NCI-H2107 treated with DMSO at 0.1 percent for 48 hours (cell line): ENCODE results near the gene IL15RA.
"Not testable (repeated sequence)": the region's sequence is repeated elsewhere in the genome, so short reads cannot be mapped to it uniquely, and the experiment has no call there.

Experiments used
- DNase-seq: peaks from one replicate; lab custom pipeline; 2025; ENCODE audit not compliant: unreplicated experiment; lab: John Stamatoyannopoulos, UW

The IL15RA gene

GRCh38 chr10:5971315-5971832, 6.0 kb downstream of the IL15RA start:
- DNase-seq: no peak

GRCh38 chr10:5970527-5970926, 6.8 kb downstream of the IL15RA start:
- DNase-seq: no peak

GRCh38 chr10:5970066-5970465, 7.3 kb downstream of the IL15RA start:
- DNase-seq: no peak

GRCh38 chr10:5968681-5969453, 8.5 kb downstream of the IL15RA start:
- no peak for DNase-seq

GRCh38 chr10:5968037-5968680, 9.2 kb downstream of the IL15RA start:
- DNase-seq: no peak

GRCh38 chr10:5965266-5965665, 12.1 kb downstream of the IL15RA start:
- no peak for DNase-seq

GRCh38 chr10:5964736-5965135, 12.6 kb downstream of the IL15RA start:
- DNase-seq: no peak

GRCh38 chr10:5963591-5963990, 13.8 kb downstream of the IL15RA start:
- DNase-seq: no peak

- DNase-seq: no peak
Observed at GRCh38 chr10:5963071-5963470, 14.3 kb downstream of the IL15RA start.

GRCh38 chr10:5962358-5962940, 14.9 kb downstream of the IL15RA start:
- DNase-seq: not testable (repeated sequence)

- DNase-seq: no peak
Observed at GRCh38 chr10:5961405-5962100, 15.8 kb downstream of the IL15RA start.

GRCh38 chr10:5960973-5961275, 16.4 kb downstream of the IL15RA start:
- not testable (repeated sequence) for DNase-seq

- DNase-seq: no peak
Observed at GRCh38 chr10:5960070-5960972, 17.0 kb downstream of the IL15RA start.

GRCh38 chr10:5959581-5960069, 17.7 kb downstream of the IL15RA start:
- DNase-seq: no peak

- DNase-seq: no peak
Observed at GRCh38 chr10:5959142-5959541, 18.2 kb downstream of the IL15RA start.

- no peak for DNase-seq
Observed at GRCh38 chr10:5958675-5959074, 18.7 kb downstream of the IL15RA start.

- no peak for DNase-seq
Observed at GRCh38 chr10:5958077-5958476, 19.3 kb downstream of the IL15RA start.

GRCh38 chr10:5956146-5956936, 21.0 kb downstream of the IL15RA start:
- no peak for DNase-seq

- DNase-seq: no peak
Observed at GRCh38 chr10:5953676-5954075, 23.7 kb downstream of the IL15RA start.
